ENCODE data around the gene FSTL4.

GRCh38 chr5:133432956-133433532 lies 179.3 kb downstream of the FSTL4 start:
- TF ChIP-seq POLR2A (IDR thresholded peaks at IDR 0.05) (no peak), POLR2AphosphoS5 (IDR thresholded peaks at IDR 0.05) (no peak), CTCF (IDR thresholded peaks at IDR 0.05) (no peak)

Data from upper lobe of left lung (tissue), 4 donors.